NCI-H526 treated with DMSO at 0.1 percent for 48 hours (cell line): ENCODE measurements around the gene FAS.
"Not testable (repeated sequence)": the region's sequence is repeated elsewhere in the genome, so short reads cannot be mapped to it uniquely, and the experiment has no call there.

ENCODE experiments used
- DNase-seq: peaks from one replicate; lab custom pipeline; 2025; lab: John Stamatoyannopoulos, UW

FAS gene

DNA sequence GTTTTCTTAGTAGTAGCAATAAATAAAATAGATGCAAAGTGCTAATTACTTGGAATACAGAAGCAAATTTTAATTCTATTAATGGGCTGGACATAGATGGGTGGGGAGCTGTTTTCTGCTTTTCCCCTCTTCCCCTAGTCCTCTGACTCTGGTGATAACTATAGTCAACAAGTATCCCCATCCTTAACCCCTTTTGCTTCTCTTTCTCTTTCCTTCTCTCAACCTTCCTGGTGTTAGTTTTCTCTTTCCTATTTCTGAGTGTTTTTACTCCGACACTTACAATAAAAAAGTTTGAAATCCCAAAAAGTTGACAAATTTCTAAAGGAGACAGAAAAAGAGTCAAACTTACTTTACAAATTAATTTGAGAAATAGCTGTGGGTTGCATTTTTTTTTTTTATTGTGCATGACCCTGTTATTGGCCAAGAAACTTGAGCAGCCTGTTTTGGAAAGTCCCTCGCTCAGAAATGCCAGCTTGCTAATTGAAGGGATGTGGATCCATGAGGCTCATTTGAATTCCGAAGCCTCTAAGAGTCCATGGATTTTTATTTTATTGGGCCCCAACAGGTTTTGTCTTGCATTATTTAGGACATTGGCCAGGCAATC, 2.4 kb downstream of the FAS start:
- no peak for DNase-seq

DNA sequence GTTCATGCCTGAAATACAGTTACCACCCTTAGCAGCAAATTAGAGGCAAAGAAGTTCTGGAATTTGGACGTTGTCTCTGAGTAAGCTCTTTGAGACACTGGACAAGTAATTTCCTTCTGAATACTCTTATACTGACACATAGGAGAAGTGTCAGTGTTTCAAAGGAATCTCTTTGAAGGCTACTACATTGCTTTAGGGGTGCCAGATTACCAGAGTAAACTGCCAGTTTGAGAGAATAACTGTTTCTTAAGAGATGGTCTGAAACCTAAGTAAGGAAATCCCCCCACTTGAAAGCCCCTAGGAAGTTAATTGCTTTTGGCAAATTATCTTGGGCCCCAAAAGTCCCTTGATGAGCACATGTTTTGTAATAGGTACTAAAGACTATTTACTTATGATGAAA, 3.4 kb downstream of the FAS start:
- no peak for DNase-seq

DNA sequence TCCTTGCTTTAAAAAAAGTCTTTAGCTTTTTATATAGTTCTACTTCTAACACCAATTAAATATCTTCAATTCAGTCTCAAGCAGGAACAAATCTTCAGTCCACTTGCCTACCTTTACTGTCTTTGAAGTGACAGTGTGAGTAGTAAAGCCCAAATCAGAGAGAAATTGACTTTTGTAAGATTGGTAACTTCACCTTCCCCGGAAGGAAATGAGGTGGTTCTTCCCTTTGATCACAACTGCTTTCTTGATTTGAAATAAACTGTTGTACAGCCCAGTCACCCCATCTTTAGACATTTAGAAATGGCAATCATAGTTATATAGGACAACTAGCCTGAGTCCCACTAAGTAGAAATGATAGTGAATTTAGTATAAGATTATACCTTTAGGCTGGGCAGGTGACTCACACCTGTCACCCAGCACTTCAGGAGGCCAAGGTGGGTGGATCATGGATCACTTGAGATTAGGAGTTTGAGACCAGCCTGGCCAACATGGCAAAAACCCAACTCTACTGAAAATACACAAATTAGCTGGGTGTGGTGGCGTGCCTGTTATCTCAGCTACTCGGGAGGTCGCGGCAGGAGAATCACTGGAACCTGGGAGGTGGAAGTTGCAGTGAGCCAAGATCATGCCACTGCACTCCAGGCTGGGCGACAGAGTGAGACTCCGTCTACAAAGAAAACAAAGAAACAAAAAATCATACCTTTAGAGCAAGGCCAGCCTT, 4.7 kb downstream of the FAS start:
- DNase-seq: no peak

DNA sequence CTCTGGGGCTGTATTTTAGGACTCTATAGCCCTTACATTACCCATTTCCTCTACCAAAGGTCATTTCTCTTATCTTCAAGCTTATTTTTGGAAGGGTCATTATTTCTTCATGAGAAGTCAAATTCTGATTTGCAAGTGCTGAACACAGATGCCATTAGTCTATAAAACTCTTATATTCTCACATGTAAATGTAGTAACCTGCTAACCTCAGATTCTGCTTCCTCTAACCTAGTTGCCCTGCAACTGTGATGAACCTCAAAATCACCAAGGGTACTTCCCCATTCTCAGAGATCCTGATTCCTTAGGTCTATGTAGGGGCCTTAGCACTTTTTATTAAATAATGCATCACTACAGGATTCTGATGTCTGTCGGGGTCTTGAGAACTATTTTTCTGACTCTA, 6.3 kb downstream of the FAS start:
- DNase-seq: no peak

DNA sequence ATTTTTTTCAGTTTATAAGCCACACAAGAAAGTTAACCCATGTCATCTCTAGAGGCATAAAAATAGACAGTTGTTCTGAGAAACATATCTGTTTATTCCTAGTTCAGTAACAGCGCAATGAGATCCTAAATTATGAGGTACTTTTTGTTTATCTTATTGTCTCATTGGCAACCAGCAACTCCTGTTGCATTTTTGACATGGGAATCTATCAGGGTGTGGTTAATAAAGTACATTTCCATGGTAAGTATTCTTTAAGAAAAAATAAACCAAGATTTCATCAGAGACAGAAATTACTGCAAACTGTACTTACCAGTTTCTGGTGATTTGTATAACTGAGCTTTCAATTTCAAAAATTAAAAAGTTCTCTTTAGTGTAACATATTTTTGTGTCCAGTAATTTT, 9.0 kb downstream of the FAS start:
- DNase-seq: no peak

DNA sequence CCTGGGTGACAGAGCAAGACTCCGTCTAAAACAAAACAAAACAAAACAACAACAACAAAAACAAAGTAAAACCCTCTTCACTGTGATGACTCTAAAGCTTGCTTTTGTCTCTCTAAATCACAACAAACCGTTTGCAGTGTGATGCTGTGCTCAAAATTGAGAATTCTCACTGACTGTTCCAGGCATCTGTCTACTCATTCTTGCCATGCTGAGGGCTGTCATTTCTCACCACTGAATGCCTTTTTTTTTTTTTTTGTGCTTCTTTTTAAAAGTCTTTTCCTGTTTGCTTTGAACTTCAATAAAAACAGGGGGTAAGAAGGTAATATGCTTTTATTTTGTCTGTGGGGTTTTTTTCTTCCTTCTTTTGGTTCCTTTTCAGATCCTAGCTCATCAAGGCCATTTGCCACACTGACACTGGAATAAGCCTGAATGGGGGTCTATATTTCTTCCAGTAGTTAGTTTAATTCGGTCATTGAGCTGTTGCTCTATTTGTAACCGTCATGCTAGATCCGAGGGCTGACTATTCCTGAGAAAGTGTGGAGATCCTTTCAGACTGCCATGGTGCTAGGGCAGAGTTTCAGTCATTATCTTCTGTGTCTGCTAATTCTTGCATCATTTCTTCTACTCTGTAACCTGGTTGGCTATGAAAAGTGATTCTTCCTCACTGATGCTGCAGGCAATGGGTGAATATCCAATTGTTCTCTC, 10.6 kb downstream of the FAS start:
- no peak for DNase-seq

DNA sequence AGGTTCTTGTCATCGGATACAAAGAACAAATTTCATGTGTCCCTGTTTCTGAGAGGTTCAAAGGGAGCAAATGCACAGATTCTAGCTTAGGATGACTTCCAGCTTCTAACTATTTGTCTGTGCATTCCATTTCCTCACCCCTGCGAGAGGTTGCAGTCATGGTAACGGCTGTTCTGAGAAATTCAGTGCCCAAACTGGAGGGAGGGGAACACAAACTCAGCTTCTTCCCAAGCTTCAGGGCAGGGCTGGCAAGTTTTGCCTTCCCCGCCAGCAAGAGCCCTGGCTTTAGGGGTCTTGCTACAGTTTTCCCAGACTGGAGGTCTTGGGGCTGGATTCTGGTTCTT, 11.1 kb downstream of the FAS start:
- no peak for DNase-seq

DNA sequence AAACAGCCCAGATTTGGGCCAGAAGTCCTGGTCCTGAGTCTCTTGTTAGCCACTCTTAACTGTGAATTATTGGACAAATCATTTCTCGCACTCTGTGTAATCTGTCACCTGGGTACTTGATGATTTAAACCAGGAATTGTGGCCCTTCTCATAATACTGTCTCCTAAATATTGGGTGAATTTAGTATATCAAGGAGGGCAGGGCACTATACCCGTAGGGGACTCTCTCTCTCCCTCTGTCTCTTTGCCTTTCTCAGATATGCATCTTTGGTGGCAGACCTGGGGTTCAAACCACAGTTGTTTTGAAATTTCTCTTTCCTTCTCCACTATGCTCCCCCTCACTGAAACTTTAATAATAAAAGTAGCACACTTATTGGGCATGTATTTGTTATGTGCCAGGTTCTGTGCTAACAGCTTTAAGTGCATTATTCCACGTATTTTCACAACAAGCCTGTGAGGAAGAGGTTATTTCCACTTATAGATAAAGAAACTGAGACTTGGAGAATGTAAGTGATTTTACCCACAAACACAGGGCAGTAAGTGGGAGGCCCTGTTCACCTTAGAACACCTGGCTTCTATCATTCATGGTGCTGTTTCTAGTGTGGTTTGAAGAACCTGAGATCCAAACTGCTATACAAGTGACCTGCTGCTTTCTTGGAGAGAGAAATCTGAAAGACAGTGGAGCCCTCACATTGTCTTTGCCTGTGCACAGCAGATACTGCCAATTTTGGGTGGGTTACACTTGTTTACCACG, 11.8 kb downstream of the FAS start:
- no peak for DNase-seq

DNA sequence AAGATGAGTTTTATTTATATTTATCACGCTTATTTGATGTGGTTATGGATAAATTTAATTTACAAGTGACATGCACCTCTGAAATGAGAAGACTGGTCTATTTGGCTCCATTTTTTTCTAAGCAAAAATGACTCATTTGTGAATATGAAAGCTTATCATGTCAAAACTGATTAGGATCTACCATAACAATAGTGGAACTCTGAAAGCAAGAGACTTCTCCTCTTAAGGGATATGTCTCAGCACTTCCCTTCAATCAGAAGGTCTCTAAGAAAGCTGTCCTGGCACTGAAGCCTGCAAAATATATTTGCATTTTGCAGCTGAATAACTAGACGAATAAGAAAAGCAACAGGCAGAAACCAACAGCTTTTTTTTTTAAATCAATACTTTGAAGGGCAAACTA, 12.7 kb downstream of the FAS start:
- DNase-seq: no peak

DNA sequence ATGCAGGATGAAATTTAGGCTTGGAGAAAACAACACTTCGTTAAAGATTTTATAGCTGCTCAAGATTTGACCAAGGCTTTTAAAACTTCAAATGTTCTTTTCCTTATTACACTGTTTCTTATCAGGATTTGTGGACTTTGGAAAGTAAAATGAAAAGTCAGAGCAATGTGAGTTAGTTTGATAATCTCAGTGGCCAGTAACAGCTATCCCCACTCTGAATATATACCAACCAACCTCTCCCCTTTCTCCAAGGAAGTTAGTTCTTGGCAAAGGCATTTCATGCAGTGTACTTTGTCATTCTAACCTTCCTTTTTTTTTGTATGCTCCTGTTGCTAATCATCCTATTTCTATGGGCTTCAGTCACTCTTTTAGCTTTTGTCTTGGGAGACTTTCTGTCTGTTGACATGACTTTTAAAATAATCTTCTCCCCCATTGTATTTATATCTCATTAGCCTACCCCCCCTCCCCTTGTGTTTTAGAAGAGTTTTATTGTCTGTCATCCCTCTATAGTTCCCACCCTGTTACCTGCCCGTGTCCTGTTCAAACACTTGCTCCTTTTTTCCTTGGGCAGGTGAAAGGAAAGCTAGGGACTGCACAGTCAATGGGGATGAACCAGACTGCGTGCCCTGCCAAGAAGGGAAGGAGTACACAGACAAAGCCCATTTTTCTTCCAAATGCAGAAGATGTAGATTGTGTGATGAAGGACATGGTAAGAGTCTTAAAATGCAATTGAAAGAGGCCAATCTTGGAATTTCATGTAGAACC, 16.7 kb downstream of the FAS start:
- DNase-seq: no peak

DNA sequence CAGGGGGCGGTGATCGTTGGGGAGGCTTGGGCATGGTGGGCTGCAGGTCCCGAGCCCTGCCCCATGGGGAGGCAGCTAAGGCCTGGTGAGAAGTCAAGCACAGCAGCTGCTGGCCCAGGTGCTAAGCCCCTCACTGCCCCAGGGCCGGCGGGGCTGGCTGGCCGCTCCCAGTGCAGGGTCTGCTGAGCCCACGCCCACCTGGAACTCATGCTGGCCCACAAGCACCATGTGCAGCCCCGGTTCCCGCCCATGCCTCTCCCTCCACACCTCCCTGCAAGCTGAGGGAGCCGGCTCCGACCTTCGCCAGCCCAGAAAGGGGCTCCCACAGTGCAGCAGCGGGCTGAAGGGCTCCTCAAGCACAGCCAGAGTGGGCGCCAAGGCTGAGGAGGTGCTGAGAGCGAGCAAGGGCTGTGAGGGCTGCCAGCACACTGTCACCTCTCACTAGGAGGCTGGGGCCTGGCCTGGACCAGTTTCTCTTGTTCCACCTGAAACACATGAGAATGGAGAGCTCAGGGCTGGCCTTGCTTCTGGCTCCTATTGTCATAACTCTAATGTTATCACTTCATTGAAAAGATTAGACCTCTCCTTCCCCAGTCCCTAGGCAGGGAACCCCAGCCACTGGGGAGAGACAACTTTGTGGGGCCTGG, 28.2 kb downstream of the FAS start:
- not testable (repeated sequence) for DNase-seq

DNA sequence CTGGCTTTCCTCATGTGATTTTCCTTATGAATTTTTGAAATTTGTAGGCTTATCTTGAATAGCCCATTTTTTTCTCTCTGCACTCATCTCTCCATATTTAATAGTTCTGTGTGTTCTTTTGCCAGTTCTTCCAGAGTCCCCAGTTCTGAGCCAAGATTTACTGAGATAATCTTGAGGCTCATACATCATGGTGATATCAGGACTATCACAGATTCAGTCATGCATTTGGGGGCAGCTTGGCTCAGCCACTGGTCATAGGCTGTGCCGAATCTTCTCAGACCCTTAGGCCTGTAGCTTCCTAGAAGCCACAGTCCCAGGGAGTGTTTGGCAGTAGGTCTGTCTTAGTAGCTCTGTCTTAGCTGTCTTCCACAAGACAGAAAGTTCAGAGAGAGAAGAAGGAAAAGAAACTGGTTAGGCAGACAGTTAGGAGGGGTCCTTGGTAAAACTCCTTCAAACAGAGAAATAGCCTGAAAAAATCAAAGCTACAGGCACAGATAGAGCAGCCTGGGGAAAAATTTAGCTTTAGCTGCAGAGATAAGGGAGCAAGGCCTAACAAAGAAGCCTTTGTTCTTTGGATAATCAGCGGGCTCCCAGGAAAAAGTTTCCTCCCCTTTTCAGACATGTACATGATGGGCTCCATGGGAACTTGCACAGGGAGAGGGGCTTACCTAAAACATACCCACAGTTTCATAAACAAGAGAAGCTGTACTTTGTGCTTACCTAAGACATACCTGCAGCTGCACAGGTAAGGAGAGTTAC, 29.1 kb downstream of the FAS start:
- no peak for DNase-seq

DNA sequence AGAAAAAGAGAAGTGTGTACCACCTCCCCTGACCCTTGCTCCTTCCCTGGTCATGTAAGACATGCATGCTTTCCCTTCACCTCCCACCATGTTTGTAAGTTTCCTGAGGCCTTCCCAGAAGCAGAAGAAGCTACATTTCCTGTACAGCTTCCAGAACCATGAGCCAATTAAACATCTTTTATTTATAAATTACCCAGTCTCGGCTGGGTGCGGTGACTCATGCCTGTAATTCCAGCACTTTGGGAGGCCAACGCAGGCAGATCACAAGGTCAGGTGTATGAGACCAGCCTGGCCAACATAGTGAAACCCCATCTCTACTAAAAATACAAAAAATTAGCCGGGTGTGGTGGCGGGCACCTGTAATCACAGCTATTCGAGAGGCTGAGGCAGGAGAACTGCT, 30.9 kb downstream of the FAS start:
- DNase-seq: not testable (repeated sequence)

DNA sequence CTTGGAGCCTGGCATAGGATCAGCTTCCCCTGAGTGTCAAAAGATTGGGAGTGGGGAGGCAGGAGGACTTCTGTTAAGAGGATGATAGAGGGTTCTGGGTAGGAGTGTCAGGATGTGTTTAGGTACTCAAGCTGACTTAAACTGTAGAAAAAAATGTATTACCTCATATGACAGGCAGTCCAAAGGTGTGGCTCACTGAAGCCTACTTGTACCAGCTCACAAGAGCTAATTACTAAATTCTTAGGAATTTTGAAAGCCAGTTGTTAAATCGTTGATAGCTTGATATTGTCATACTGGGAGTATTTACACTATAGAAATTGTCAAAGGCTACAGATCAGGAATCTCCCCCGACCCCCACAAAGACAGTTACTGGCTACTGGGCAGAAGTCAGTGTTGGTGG, 32.1 kb downstream of the FAS start:
- DNase-seq: no peak

DNA sequence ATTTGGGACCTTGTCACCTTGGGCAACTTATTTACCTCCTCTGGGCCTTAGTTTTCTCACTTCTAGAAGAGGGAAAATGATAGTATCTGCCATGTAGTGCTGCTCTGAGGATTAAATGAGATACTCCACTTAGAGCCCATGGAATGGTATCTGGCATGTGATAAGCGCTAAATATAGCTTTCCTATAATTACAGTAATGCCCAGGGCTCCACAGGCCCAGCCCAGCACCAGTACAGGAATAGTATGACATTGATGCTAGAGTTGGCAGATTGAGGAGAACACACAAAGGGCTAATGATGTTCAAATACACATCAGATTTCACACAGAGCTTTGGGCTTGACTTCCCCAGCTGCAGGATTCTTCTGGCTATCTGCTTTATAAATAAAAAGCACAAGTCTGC, 34.9 kb downstream of the FAS start:
- no peak for DNase-seq

DNA sequence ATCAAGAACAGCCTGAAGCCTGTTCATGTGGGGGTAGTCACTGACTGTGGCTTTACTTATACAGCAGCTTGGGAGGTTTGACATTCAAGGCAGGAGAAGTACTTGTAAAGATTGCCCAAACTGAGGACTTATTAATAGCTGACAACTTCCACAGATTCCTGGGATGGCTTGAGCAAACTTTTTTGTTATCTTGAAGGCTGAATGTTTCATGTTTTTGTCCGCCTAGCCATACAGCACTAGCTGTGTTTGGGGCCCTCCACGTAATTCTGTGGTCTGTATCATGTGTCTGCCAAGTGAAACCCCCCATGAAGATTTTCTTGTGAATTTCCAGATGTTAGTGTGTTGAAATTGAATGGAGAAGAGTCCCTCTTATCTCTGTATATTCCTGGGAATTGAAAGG, 38.6 kb downstream of the FAS start:
- DNase-seq: no peak

DNA sequence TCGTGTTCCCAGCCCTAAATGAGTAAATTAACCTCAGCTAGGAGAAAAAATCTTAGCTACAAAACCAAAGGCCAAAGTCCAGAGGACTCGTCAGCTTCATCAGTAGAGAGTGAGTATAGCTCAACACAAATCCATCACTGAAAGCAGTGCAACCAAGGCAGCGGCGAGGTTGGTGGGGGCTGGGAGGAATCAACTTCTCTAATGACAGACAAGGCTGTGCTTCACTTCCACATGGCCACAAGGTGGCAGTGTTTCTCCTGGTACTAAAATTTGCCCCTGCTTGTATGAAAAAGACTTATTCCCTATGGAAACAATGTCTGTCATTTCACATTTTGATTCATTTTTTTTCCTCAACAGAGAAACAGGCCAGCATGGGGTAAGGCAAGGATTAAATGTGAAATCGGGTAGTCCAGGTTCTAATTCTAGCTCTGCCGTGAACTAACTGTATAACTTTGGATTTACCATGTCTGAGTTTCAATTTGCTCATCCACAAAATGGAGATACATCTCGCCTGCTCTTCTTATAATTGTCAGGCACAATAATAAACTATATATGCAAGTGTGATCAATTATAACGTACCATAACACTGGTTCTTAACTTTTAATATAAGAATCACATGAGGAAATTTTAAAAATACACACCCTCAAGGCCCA, 39.3 kb downstream of the FAS start:
- DNase-seq: peak; percentile 25

DNA sequence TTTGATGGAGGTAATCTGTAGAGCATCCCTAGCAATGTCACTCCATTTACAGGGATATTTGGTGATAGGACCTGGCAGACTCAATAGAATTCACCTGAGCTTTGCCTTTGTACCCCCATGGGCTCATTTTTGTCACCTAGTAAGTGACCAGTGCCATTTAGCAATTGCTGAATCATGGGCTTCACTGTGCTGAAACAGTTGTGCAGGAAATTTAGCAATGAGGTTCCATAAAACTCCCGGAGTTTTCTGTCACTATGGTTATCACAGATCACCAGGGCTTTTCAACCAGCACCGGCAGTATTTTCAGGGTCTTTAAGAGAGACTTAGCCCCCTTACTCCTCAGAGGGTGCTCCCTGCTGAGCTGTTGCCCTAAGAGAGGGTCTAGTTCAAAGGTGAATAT, 40.2 kb downstream of the FAS start:
- DNase-seq: no peak

DNA sequence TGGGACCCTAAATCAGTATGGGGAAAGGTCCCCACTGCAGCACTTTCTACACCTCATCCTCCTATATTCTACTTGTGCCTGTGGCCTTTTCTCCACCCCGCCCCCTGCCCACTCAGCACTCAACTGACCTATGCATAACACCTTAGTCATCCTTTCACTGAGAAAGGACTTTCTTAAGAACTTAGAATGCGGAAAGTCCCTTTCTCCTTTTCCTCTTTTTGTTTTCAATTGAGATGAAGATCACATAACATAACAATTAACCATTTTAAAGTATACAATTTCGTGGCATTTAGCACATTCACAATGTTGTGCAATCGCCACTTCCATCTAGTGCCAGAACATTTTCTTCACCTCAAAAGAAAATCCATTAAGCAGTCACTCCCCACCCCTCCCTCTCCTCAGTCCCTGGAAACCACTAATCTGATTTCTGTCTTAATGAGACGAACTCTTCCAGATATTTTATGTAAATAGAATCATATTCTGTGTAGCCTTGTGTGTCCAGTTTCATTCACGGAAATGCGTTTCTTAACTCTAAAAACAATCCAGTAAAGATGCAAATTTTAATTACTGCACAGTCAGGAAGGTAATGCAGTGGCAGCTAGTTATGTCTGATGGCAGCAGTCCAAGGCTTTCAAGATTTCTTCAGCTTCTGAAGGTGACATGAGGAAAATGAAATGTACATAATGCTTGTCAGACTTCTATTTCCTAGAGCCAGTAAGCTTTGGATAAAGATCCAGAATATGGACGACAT, 41.7 kb downstream of the FAS start:
- peak; percentile 2 for DNase-seq

DNA sequence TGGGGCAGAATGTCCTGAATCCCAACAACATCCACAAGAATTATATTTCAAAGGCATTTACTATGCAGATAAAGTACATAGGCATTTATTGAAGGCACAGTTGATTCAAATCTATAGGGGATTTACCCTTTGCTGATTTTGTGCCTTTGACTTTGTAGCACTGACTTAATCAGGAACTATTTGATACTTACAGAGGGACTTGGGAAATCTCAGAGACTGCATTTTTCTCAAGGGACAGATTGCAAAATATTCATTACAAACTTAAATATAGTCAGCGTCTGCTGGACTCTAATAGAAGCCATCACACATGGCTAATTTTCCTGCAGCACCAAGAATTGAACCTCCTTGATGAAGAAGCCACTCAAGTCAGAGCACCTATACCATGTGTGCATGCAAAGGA, 44.9 kb downstream of the FAS start:
- DNase-seq: no peak
